HG02571 (cell line): Measurements from ENCODE around the gene FILIP1.
"Not testable (repeated sequence)": the region's sequence is repeated elsewhere in the genome, so short reads cannot be mapped to it uniquely, and the experiment has no call there.

Source experiments
- ATAC-seq: cut with Tn5 transposase; IDR thresholded peaks from one replicate; pipeline ENCODE4 v1.9.1; 2021; ENCODE audit warnings: mild to moderate bottlenecking, moderate library complexity; ENCODE audit not compliant: unreplicated experiment

Gene FILIP1

DNA sequence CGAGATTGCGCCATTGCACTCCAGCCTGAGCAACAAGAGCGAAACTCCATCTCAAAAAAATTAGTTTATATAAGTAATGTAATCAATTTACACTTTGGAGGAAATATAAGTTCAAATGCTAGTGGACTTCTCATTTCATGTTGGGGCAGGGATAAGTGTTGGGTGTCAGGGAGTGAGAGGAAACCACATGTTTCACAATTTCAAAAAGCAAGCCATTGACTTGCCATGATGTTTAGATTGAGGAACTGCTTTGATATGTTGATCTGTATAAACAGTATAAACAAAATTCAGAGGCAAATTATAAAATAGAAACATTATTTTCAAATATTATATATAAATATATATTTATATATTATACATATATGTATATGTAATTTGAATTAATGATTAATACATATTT lies 42.7 kb downstream of the FILIP1 start:
- no peak for ATAC-seq

DNA sequence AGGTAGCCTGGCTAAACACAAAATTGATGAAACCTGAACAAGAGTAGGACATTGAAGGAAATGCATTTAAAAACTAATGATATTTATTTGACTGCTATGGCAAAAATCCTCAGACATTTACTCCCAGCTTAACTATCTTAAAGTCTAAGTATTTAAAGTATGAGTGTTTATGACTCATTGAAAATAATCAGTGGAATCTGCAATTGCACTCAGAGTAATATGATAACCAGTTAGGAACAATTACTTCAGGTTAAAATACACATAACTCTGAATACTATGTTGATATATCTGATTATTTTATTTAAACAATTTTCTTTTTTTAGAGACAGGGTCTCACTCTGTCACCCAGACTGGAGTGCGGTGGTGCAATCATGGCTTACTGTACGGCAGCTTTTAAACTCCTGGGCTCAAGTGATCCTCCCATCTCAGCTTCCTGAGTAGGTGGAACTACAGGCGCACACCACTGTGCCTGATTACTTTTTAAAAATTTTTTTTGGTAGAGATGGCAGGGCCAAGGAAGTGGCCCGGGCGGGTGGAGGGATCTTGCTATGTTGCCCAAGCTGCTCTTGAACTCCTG lies 43.9 kb downstream of the FILIP1 start:
- no peak for ATAC-seq

DNA sequence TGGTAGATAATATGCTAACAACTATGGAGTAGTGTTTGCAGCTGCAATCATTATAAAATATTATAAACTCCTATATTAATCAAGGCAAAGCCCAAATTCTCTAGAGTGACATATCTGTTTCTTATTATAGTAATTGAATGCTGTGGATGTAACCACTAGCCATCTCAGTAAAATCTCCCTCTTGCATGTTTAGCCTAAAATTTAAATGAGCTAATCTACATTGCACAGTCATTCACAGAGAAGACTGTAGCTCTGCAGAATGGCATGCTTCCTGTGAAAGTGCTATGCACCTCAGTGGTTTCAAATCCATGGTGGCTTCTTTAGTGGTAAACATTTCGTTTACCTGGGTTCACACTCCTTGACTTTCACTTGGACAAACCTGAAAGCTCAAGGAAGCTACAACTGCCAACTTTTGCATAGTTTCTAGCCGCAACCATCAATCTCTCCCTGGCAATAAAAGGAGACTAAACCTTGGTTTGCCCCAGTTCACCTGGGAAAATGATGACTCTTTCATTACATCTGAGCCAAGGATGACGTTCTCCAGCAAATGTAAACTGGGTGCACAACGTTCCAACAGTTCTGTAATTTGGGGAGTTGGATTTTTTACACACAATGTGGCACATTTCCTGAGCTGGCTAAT lies 47.2 kb downstream of the FILIP1 start:
- ATAC-seq: no peak

DNA sequence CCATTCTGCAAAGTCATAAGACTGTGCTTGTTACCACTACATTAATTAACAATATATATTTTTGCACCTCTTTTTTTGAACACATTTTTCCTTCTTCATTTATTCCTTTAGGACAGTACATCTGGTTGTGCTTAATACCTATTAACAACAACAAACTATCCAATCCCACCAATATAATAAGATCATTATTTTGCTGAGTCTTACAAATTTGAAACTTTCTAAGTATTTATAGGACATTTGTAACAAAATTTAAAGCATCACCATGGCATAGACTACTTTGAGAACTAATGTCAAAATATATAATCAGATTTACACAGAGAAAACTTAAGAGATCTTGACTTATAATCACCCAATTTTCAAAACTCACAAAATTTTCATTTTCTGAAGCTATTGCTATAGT lies 47.9 kb downstream of the FILIP1 start:
- no peak for ATAC-seq

DNA sequence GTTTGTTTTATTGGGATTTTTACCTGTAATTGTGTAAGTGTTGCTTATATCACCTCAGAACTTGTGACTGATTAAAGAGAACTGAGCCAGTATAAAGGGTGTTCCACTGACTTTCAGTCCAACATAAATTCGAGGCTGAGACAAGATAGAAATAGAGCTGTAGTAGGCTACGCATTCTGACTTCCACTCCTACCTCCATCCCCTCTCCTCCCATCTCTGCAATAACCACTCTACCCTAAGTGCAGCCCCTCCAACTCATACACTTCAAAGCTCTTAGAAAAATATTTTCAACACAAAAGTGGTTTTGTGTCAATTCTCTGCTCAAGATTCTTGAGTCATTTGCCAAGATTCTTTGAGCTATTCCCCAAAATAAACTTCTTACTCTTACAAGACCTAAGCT lies 48.7 kb downstream of the FILIP1 start:
- ATAC-seq: no peak

DNA sequence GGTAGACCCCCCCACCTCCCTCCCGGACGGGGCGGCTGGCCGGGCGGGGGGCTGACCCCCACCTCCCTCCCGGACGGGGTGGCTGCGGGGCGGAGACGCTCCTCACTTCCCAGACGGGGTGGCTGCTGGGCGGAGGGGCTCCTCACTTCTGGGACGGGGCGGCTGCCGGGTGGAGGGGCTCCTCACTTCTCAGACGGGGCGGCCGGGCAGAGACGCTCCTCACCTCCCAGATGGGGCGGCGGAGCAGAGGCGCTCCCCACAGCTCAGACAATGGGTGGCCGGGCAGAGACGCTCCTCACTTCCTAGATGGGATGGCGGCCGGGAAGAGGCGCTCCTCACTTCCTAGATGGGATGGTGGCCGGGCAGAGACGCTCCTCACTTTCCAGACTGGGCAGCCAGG lies 51.7 kb downstream of the FILIP1 start:
- not testable (repeated sequence) for ATAC-seq

DNA sequence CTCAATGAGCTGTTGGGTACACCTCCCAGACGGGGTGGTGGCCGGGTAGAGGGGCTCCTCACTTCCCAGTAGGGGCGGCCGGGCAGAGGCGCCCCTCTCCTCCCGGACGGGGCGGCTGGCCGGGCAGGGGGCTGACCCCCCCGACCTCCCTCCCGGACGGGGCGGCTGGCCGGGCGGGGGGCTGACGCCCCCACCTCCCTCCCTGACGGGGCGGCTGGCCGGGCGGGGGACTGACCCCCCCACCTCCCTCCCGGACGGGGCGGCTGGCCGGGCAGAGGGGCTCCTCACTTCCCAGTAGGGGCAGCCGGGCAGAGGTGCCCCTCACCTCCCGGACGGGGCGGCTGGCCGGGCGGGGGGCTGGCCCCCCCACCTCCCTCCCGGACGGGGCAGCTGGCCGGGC lies 52.1 kb downstream of the FILIP1 start:
- ATAC-seq: not testable (repeated sequence)

DNA sequence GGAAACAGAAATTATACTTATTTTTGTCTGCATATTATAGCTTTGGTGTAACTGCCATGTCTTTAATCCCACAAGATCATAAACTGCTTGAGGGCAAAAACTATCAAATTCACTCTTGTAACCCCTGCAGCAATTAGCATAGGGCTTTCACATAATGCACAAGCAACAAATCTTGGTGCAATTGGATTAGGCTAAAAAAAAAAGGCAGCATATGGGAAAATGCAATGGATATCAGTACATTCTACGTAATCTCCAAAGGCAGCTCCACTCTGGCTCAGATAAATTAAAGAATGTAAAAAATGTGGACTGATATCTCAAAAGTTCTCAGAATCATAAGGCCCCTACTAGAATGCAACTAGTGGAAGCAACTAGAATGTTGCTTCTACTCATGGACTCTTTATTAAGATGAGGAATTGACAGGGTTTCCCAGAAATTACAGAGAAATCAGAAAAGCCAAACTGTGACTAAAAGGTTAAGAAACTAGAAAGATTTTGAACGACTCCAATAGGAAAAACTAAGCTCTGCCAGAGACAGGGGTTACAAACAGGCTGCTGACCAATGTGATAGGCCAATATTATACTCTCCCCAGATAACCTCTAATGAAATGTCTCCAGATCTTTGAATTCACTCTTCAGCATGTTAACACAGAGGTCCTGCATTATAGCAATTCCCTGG lies 55.0 kb downstream of the FILIP1 start:
- ATAC-seq: no peak

DNA sequence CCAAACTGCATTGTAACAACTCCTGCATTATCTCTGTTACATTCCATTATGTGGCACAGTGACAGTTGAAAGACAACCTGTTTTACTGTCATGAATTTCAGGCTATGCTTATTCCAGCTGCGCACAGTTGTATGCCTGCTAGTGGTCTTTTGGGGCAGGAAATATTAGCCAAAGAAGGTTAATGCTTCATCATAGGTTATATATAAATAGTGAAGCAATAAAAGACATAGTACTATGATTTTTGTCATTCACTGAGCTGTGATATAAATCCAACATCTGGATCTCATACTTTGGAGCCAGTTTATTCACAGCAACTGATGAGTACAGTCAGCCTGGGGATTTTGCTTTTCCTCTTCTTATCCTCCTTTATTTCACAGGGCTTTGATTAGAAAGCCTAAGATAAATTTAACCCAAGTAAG lies 55.6 kb downstream of the FILIP1 start:
- ATAC-seq: no peak

DNA sequence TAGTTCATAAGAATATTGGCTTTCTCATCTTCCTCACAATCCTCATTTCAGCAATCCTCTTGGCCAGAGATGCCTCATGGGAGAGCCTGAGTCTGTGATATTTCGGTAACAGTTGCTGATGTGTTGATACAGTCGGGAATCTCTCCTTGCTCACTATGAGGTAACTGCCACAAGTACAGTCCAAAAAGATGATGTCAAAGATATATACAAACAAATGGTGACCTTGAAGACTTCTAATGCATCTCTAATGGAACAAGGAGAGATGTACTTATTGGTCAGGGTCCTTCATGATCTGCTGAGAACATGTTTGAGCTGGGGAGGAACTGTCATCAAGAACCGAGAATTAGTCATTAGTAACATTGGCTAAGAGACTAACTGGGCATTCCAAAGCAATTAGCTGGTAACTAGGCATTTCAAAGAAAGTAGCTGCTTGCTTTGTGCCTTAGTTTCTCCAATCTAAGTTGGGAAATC lies 56.1 kb downstream of the FILIP1 start:
- ATAC-seq: no peak

DNA sequence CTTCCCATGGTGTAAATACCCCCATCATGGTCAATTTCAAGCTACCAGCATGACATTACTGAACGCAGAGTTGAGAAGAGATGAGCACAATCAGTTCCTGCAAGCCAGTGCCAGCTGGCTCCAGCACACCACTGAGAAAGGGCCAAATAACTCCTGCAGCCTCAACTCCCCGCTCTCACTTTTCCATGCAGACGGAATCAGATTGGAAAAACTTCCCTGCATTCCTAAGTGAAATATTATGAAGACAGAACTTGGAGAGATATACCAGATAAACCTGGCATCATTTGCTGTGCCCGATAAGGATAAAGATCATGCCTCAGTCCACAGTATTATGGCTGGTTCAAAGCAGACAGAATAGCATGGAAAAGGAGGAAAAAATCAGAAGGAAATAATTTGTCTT lies 56.7 kb downstream of the FILIP1 start:
- no peak for ATAC-seq

DNA sequence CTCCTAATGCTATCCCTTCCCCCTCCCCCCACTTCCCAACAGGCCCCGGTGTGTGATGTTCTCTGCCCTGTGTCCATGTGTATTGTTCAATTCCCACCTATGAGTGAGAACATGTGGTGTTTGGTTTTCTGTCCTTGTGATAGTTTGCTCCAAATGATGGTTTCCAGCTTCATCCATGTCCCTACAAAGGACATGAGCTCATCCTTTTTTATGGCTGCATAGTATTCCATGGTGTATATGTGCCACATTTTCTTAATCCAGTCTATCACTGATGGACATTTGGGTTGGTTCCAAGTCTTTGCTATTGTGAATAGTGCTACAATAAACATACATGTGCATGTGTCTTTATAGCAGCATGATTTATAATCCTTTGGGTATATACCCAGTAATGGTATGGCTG lies 60.8 kb downstream of the FILIP1 start:
- not testable (repeated sequence) for ATAC-seq

DNA sequence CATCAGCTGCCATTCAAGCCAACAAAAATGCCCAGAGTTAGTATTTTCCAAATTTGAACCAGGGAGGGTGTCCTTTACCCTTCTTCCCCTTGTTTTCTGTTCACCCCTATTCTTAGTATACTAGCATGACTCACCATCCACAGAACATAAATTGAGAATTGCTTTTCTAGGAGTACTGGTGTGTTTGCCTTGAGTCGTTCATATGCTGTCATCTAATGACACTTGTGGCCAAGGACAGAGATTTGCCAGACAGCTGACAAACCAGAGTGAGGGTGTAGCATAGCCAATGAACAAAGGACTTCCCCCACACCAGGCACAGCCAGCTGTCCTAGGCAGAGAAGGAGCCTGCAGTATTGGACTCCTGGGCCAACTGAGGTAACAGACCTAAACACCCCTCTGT lies 62.2 kb downstream of the FILIP1 start:
- ATAC-seq: no peak

DNA sequence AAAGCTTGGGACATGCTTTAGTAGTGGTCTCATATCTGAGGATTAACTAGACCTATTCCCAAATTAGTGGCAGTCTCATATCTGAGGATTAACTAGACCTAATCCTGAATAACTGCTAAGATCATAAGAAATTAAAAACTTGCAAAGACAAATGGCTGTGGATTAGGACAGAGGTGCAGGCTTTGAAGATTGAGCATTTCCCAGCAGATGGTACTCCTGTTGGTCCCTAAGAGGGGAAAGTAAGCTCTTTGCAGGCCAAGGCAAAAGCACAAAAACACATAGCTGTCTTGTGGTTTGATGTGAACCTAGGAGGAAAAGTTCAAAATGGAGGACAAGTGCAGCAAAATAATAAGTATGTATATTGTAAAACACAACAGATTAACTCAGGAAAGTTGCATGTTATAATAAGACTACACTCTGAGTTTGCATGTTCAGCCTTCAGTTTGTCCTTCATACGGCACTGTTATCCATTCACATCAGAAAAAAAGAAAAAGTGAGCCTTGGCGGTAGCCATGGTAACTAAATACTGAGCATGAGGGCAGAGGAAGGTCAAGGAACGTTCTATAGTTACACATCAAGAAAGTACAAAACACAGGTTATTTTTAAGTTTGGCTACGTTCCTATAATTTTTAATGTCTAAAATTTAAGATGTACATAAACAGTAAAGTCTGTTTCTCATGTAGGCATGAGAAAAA lies 62.8 kb downstream of the FILIP1 start:
- no peak for ATAC-seq

DNA sequence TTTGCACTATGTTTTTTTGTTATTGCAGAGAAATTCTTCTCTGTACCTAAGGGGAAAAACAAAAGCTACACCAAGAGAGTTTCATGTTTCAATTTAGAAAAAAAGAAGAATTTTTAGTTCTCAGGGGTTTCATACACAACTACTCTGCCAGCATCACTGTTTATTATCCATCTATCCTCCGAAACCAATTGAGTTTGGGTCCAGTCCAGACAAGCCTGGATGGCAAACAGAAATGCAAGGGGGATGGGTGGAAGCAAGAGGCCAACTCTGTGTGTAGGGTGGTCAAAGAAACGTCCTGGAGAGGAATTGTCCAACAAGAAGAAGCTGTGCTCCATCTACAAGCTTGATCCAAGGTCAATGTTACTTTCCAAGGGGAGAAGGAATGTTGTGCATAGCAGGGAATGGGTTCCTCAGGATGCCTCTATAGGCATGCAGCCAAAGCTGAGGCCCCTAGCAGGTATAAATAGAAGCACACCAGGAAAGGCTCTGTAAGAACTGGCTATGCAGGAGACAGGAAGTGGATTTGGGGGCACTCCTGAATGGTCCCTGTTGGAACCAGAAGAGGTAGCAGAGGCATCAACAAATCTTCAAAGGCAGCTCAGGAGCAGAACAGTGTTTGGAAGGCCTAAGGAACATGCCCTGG lies 64.4 kb downstream of the FILIP1 start:
- ATAC-seq: no peak

DNA sequence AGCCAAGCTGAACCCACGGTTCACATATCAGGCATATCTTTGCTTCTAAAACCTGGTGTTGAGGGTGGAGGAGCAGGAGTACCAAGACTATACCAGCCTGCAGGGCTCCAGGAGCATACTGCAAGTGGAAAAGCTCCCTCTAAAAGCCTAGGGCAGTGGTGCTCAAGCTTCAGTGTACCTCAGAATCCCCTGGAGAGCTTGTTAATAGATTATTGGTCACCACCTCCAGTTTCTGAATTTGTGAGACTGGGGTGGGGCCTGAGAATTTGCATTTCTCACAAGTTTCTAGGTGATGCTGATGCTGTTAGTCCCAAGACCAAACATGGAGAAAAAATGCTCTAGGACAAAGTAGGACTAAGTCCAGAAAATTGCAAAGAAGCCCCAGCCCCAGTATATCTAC lies 65.4 kb downstream of the FILIP1 start:
- no peak for ATAC-seq

DNA sequence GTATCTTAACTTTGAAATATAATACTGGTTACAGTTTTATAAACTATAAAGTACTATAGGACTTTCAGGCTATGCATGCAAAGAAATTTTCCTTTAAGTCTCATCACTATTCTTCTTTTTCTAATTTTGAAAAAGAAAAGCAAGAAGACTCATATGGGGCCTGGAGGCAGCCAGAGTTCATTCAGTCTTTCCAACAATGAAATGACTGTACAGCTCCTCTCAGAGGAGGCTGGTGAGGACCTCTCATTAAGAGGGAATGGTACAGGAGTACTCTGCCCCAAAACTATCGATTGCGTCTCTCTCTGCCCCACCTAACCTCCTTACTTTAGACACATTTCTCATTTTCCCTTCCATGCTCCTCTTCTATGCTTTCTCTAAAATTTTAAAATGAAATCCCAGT lies 66.3 kb downstream of the FILIP1 start:
- no peak for ATAC-seq

DNA sequence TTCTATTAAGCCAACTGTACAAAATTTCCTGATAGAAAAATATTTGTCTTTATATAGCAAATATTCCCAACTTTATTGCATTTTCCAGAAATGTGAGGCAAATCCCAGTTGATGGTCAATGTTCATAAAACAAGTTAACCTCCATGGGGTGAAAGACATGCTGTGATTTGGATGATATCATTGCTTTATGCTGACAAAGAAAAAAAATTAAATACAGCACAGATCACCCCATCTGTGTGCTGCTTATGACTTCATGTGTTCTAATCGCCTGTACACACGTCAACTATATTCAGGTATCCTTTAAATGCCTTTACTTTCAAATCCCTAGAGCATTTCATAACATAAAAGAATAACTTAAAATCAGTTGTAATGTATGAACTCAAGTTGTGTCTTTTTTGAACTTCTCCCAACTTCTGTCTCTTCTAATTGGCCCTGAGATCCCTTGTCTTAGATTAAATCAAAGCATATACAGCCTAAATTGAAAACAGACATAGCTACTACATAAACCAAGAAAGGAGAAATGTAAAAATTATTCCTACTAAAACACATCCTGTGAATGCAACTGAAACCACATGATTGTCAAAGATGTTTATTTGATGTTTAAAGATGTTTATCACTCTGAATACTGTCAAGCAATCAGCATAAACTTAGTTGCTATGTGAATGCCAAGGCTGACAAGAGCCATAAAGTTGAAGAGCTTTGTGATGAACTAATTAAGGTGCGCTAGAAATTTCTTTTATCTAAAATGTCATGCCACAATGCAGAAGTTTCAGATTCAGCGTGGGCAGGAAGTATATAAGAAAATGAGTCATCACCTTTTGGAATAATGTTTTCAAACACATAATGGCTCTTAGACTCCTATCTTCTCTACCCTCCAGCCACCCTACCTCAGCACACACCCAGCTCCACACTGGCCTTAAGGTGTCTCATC lies 68.7 kb downstream of the FILIP1 start:
- ATAC-seq: no peak

DNA sequence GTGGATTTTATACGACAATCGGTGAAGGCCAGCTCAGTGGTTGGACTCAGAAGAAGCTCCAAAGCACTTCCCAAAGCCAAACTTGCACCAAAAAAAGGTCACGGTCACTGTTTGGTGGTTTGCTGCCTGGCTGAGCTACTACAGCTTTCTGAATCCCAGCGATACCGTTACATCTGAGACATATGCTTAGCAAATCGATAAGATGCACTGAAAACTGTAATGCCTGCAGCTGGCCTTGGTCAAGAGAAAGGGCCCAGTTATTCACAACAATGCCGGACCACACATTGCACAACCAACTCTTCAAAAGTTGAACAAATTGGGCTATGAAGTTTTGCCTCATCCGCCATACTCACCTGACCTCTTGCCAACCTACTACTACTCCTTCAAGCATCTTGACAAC lies 70.2 kb downstream of the FILIP1 start:
- no peak for ATAC-seq

DNA sequence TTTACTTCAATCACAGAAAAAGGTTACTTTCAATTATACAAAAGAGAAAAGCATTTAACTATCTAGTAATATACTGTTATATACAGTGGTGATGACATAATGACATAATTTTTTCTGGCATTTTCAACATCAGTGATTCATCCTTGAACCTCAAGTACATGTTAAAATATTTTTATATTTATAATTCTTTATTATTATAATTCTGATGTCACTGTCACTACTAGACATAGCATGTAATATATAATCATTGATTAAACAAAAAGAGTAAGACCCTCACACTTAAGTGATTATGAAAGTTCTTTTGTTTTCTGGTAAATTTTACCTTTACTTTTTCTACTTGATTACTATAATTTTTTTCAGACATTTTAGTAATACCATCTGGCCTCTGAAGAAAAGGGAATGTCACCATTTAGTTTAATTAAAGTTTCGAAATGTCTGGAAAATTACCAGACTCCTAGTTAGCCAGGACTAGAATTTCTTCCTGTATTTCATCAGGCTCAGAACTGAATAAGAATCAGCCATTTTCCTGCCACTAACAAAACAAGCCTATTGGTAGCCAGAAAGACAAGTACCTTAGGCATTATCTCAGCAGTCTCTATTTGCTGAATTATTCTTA lies 71.5 kb downstream of the FILIP1 start:
- ATAC-seq: no peak
